Measurements from ENCODE around the gene BLOC1S1.

DNA sequence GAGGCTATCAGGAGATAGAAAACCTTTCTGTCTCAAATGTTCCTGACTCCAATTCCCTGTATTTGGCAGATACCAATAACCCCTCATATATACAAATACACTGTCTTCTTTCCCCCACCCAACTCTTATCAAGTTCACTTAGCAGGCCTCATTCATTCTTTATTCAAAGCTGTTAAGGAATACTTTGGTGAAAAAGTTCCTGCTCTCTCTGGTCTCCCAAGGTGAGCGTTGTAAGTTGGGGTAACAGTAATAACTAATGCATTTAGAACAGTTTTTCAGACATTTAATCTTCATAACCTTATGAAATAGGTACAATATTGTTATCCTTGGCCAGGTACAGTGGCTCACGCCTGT lies 23.2 kb downstream of the BLOC1S1 start:
- TF ChIP-seq, protein P1, sequence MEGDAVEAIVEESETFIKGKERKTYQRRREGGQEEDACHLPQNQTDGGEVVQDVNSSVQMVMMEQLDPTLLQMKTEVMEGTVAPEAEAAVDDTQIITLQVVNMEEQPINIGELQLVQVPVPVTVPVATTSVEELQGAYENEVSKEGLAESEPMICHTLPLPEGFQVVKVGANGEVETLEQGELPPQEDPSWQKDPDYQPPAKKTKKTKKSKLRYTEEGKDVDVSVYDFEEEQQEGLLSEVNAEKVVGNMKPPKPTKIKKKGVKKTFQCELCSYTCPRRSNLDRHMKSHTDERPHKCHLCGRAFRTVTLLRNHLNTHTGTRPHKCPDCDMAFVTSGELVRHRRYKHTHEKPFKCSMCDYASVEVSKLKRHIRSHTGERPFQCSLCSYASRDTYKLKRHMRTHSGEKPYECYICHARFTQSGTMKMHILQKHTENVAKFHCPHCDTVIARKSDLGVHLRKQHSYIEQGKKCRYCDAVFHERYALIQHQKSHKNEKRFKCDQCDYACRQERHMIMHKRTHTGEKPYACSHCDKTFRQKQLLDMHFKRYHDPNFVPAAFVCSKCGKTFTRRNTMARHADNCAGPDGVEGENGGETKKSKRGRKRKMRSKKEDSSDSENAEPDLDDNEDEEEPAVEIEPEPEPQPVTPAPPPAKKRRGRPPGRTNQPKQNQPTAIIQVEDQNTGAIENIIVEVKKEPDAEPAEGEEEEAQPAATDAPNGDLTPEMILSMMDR (IDR thresholded peaks at IDR 0.05): no peak
- no peak for TF ChIP-seq EP300 (IDR thresholded peaks at IDR 0.05)
- TF ChIP-seq POLR2A (IDR thresholded peaks at IDR 0.05; ENCODE audit: low read depth): no peak

Measured in esophagus muscularis mucosa (tissue), 4 donors.